ENCODE data around the gene BMS1.

DNA sequence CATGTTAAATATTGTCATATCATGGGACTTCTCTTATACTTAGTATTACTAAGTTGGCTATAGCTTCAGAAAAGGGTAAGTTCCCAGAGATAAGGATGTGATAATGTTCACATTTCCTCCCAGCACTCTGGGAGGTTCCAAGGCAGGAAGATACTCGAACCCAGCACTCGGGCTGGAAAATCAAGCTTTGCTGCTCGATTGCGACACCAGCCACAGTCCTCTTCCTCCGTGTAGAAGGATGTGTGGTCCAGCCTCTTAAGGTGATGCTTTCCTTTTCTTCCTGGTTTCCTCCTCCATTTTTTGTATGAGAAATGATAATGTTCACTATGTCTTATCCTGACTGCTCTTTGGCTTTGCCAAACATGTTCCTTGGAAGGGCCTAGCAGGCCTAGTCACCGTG lies 3.2 kb downstream of the BMS1 start:
- TF ChIP-seq, protein P1, sequence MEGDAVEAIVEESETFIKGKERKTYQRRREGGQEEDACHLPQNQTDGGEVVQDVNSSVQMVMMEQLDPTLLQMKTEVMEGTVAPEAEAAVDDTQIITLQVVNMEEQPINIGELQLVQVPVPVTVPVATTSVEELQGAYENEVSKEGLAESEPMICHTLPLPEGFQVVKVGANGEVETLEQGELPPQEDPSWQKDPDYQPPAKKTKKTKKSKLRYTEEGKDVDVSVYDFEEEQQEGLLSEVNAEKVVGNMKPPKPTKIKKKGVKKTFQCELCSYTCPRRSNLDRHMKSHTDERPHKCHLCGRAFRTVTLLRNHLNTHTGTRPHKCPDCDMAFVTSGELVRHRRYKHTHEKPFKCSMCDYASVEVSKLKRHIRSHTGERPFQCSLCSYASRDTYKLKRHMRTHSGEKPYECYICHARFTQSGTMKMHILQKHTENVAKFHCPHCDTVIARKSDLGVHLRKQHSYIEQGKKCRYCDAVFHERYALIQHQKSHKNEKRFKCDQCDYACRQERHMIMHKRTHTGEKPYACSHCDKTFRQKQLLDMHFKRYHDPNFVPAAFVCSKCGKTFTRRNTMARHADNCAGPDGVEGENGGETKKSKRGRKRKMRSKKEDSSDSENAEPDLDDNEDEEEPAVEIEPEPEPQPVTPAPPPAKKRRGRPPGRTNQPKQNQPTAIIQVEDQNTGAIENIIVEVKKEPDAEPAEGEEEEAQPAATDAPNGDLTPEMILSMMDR (IDR thresholded peaks at IDR 0.05), result no peak
- no peak for TF ChIP-seq POLR2A (IDR thresholded peaks at IDR 0.05)

Measured in adrenal gland (tissue), 5 donors.